Liver (tissue), 3 donors: Measurements from ENCODE around the gene UBR2.

ENCODE experiments used
- EGR1 ChIP-seq, 2 donors: IDR thresholded peaks; 2 replicates each; pipeline ENCODE4 v1.6.1; 2016 to 2018; ENCODE audit warnings: antibody characterized with exemption in 2 of 2, low read depth in 2 of 2
- GABPA ChIP-seq, 2 donors: IDR thresholded peaks in 1 of 2; conservative IDR thresholded peaks in 1 of 2; 2 replicates each; pipeline ENCODE4 v1.6.1; 2016; ENCODE audit warnings: antibody characterized with exemption in 2 of 2, mild to moderate bottlenecking in 1 of 2, moderate library complexity in 1 of 2
- JUND ChIP-seq, 2 donors: IDR thresholded peaks; 2 replicates each; pipeline ENCODE4 v1.6.1; 2016; ENCODE audit warnings: antibody characterized with exemption in 2 of 2
- RAD21 ChIP-seq, 2 donors: IDR thresholded peaks; 2 replicates each; pipeline ENCODE4 v1.6.1; 2016; ENCODE audit warnings: antibody characterized with exemption in 2 of 2, mild to moderate bottlenecking in 2 of 2
- REST ChIP-seq: IDR thresholded peaks from 2 replicates; pipeline ENCODE4 v1.6.1; 2016; ENCODE audit warnings: antibody characterized with exemption, mild to moderate bottlenecking
- RXRA ChIP-seq, 2 donors: IDR thresholded peaks; 2 replicates each; pipeline ENCODE4 v1.6.1; 2017 to 2018; ENCODE audit warnings: antibody characterized with exemption in 2 of 2, mild to moderate bottlenecking in 1 of 2
- SP1 ChIP-seq: IDR thresholded peaks from 2 replicates; pipeline ENCODE4 v1.6.1; 2018; ENCODE audit warnings: antibody characterized with exemption, mild to moderate bottlenecking
- TAF1 ChIP-seq: conservative IDR thresholded peaks from 2 replicates; pipeline ENCODE4 v1.6.1; 2016; ENCODE audit warnings: antibody characterized with exemption, mild to moderate bottlenecking
- YY1 ChIP-seq: IDR thresholded peaks from 2 replicates; pipeline ENCODE4 v1.6.1; 2016; ENCODE audit warnings: antibody characterized with exemption, mild to moderate bottlenecking
- TF ChIP-seq, protein P1 (sequence below): fragments of 150-350 bp; IDR thresholded peaks from 2 replicates; pipeline ENCODE4 v1.5.1; 2017; ENCODE audit warnings: improper control_type of control experiment, low read depth, low read length; ENCODE audit not compliant: missing input control
- TF ChIP-seq, protein P2 (sequence below): IDR thresholded peaks from 2 replicates; pipeline ENCODE4 v1.6.1; 2016; ENCODE audit warnings: antibody characterized with exemption
- TF ChIP-seq, protein P3 (sequence below): IDR thresholded peaks from 2 replicates; pipeline ENCODE4 v1.6.1; 2016; ENCODE audit warnings: antibody characterized with exemption
- TF ChIP-seq, protein P4 (sequence below): IDR thresholded peaks from 2 replicates; pipeline ENCODE4 v1.6.1; 2016; ENCODE audit warnings: antibody characterized with exemption
- donor health status: healthy.
- donor health status: healthy.

DNA sequence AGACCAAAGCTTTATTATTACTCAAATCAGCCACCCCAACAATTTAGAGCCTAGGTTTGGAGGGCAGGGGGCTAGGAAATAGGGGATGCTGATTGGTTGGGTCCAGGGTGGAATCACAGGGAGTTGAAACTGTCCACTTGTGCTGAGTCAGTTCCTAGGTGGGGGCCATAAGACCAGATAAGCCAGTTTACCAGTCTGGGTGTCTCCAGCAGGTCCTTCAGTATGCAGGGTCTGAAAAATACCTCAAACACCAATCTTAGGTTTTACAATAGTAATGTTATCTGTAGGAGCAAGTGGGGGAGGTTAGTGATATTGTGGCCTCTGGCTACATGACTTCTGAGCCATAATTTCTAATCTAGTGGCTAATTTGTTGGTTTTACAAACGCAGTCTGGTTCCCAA is 63.2 kb downstream of the UBR2 start:
- TF ChIP-seq JUND (IDR thresholded peaks at IDR 0.05) (no peak), GABPA (IDR thresholded peaks at IDR 0.05 in 1 of 2, conservative IDR thresholded peaks at IDR 0.05 in 1 of 2) (no peak), RXRA (IDR thresholded peaks at IDR 0.05) (no peak), RAD21 (IDR thresholded peaks at IDR 0.05) (no peak), YY1 (no peak), TAF1 (no peak), EGR1 (IDR thresholded peaks at IDR 0.05; ENCODE audit: low read depth in 2 of 2) (no peak), REST (no peak), SP1 (no peak)
- TF ChIP-seq, protein P1, sequence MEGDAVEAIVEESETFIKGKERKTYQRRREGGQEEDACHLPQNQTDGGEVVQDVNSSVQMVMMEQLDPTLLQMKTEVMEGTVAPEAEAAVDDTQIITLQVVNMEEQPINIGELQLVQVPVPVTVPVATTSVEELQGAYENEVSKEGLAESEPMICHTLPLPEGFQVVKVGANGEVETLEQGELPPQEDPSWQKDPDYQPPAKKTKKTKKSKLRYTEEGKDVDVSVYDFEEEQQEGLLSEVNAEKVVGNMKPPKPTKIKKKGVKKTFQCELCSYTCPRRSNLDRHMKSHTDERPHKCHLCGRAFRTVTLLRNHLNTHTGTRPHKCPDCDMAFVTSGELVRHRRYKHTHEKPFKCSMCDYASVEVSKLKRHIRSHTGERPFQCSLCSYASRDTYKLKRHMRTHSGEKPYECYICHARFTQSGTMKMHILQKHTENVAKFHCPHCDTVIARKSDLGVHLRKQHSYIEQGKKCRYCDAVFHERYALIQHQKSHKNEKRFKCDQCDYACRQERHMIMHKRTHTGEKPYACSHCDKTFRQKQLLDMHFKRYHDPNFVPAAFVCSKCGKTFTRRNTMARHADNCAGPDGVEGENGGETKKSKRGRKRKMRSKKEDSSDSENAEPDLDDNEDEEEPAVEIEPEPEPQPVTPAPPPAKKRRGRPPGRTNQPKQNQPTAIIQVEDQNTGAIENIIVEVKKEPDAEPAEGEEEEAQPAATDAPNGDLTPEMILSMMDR: no peak
- TF ChIP-seq, protein P2, sequence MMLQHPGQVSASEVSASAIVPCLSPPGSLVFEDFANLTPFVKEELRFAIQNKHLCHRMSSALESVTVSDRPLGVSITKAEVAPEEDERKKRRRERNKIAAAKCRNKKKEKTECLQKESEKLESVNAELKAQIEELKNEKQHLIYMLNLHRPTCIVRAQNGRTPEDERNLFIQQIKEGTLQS: no peak
- TF ChIP-seq, protein P3, sequence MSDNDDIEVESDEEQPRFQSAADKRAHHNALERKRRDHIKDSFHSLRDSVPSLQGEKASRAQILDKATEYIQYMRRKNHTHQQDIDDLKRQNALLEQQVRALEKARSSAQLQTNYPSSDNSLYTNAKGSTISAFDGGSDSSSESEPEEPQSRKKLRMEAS: no peak
- TF ChIP-seq, protein P4, sequence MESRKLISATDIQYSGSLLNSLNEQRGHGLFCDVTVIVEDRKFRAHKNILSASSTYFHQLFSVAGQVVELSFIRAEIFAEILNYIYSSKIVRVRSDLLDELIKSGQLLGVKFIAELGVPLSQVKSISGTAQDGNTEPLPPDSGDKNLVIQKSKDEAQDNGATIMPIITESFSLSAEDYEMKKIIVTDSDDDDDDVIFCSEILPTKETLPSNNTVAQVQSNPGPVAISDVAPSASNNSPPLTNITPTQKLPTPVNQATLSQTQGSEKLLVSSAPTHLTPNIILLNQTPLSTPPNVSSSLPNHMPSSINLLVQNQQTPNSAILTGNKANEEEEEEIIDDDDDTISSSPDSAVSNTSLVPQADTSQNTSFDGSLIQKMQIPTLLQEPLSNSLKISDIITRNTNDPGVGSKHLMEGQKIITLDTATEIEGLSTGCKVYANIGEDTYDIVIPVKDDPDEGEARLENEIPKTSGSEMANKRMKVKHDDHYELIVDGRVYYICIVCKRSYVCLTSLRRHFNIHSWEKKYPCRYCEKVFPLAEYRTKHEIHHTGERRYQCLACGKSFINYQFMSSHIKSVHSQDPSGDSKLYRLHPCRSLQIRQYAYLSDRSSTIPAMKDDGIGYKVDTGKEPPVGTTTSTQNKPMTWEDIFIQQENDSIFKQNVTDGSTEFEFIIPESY: no peak
